GM12891 (cell line): ENCODE measurements around the gene PDYN.

Experiments used
- DNase-seq: peaks from one replicate; pipeline ENCODE4 v3.0.0; 2011; ENCODE audit warnings: low spot score; ENCODE audit not compliant: insufficient read length
- FAIRE-seq: peaks from 2 replicates; lab custom pipeline; 2011; peaks lifted over from hg19 to GRCh38; lab: Jason Lieb, UNC
- PAX5 ChIP-seq: IDR thresholded peaks from 2 replicates; pipeline ENCODE4 v1.6.1; 2011; ENCODE audit warnings: low read length, moderate library complexity, mild to moderate bottlenecking; ENCODE audit not compliant: insufficient read depth, severe bottlenecking
- POLR2A ChIP-seq: IDR thresholded peaks from 2 replicates; pipeline ENCODE4 v1.6.1; 2011; ENCODE audit warnings: low read depth, low read length, control low read depth
- POLR2AphosphoS5 ChIP-seq: IDR thresholded peaks from 2 replicates; pipeline ENCODE4 v1.6.1; 2011; ENCODE audit warnings: low read depth, low read length, control low read depth
- POU2F2 ChIP-seq: IDR thresholded peaks from 2 replicates; pipeline ENCODE4 v1.6.1; 2011; ENCODE audit warnings: low read depth, mild to moderate bottlenecking, control low read depth, low read length, moderate library complexity
- SPI1 ChIP-seq: IDR thresholded peaks from 2 replicates; pipeline ENCODE4 v1.6.1; 2011; ENCODE audit warnings: low read depth, low read length, control low read depth
- TAF1 ChIP-seq: IDR thresholded peaks from 2 replicates; pipeline ENCODE4 v1.6.1; 2011; ENCODE audit warnings: low read depth, low read length, control low read depth

PDYN gene

DNA sequence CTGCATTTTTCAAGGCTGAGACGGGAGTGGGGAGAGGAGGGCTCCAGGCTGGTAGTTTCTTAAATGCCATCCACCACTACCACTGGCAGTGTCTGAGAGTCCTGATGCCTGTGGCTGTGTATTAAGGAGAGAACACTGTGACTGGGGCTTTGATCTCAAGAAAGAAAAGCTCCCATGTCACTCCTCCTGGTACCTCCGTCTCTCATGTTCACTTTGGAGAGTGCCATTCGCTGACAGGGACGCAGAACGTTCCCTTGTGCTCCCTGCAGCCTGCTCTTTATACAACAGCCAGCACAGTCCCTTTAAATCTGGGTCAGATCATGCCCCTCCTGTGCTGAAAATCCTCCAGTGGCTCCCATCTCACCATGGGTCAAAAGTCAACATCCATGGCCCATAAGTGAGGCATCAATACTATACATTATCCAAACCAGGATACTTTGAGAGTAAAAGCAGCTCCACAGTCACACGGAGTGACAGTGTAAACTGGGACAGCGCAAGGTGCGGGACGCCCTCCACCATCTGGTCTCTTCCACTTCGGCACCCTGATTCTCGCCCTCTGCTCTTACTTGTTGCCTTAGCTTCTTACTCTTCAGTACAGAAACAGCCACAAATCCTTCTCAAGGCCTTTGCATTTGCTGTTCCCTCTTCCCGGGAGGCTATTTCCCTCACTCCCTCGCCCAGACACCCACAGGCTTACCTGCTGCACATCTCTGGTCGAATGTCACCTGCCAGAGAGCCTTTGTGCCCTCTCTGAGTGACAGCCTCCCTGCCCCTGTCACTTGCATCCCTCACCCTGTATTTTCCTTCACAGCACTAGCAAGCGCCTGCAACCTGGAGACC is 20.0 kb downstream of the PDYN start:
- TF ChIP-seq TAF1 (no peak), POLR2AphosphoS5 (no peak), POLR2A (no peak), SPI1 (no peak), POU2F2 (no peak), PAX5 (no peak)
- no peak for FAIRE-seq
- no peak for DNase-seq

DNA sequence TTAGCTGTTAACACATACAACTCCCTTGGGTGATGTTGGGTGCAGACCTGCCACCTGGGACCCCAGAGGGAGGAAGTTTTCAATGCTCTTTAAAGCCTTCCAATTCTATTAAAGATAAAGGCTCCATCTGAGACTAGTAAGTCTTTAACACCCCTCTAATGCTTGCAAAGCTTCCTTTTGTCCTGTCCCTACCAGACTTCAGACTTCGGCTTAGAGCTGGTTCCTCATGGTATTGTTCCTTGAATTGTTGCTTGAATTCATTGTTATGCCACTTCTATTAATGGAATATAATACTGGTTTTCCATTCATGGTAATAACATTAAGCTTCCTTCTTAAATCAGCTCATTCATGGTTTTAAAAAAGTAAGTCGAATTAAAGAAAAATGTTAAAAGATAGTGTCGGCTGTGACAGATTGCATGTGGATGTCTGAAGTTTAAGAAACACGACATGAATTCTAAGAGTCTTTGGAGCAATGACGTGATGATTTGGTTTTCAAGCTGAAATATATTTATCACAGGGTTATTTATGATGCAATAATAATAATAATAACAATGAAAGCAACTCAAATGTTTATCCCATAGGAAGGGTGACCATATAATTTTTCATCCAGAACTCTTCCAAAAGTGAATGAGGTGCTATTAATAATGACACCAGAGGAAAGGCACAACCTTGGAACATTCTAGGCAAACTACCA is 21.8 kb downstream of the PDYN start:
- FAIRE-seq, result no peak
- no peak for TF ChIP-seq PAX5
- TF ChIP-seq POLR2AphosphoS5, result no peak
- TF ChIP-seq POU2F2, result no peak
- TF ChIP-seq TAF1, result no peak
- TF ChIP-seq SPI1, result no peak
- TF ChIP-seq POLR2A, result no peak
- DNase-seq, result no peak

DNA sequence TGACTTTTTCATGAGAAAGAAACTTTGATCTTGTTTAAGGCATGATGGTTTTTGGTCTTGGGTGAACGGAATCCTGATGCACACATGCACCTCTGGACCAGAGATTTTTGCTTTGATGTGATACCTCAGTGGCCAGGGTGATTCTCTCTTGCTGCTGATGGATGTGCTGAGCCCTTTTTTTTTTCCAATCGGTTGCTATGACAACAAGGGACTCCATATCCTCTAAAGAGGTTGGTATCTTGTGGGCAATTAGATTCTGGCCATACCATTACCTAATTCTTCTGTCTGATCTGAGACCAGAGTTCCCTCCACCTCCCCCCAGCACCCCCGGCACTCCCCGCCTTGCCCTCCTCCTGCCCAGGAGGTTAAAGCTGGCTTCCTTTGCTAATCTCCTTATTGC is 24.9 kb downstream of the PDYN start:
- TF ChIP-seq PAX5 (no peak), POLR2AphosphoS5 (no peak), POLR2A (no peak), SPI1 (no peak), TAF1 (no peak), POU2F2 (no peak)
- FAIRE-seq (no peak), DNase-seq (no peak)

DNA sequence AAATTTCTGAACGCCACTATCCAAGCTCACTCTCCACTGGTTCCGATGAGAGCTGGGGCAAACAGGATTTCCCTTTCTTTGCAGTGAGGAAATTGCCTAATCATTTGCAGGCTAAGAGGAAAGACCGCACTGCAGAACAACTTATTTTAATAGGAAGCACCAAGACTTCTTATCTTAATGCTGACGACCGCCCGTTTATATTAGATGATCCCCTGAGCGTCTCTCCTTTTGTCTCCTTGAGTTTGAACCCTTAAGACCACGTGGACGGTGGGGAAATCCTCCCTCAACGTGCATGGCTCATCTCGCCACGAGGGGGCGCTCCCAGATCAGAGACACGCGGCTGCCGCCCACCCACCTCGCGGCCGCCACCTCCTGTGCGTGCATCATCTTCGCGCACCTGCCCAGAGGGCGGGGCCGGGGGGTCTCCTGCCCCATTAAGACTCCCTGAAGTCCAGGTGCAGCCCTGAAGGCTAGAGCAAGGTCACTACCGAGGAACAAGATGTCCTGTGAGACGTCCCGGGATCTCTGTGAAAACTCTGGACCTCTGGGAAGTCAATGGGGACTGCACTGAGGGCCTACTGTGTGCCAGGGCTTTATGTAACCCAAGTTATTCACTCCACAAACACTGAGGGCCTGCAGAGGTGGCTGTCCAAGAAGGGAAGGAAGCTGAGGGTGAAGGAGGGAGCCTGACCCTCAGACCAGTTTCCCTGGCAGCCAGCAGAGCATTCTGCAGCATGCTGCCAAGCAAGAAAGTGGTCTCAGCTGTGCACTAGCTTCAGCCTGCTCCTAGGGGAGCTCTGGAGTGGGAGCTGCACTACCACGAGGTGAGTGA is 28.1 kb downstream of the PDYN start:
- TF ChIP-seq SPI1 (no peak), PAX5 (no peak), POLR2AphosphoS5 (no peak), POLR2A (no peak), POU2F2 (no peak)
- DNase-seq (peak; percentile 66), FAIRE-seq (peak; percentile 96)

DNA sequence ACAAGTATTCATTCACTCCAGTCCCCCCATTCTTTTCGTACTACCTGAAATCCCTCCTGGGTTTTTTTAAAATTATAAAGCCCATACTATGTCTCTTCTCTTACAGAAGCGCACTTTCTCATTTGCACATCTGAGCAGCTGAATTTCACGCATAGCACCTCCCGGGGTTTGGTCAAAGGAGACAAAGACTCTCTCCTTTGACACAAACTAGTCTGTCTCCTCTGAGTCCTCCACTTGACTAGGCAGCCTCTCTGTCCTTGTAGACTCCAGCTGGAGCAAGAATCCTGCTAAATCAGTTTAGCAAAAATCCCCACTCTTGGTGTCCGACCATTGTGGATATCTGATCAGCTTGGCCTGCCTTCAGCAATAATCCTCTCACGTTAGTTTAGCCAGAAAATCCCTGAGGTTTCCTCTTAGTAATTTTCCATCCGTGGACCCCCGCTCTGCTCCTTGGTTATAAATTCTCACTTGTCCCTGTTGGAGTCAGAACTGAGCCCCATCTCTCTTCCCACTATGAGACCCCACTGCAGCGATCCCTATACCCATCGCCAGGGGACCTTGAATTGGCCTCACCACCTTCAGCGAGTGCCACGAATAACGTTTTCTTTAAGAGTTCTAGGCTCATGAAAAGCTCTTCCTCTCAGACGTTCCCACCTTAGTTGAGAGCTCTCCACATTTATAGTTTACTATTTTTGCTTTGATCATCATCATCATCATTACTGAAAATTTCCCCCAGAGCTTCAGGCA is 29.0 kb downstream of the PDYN start:
- no peak for DNase-seq
- no peak for FAIRE-seq

DNA sequence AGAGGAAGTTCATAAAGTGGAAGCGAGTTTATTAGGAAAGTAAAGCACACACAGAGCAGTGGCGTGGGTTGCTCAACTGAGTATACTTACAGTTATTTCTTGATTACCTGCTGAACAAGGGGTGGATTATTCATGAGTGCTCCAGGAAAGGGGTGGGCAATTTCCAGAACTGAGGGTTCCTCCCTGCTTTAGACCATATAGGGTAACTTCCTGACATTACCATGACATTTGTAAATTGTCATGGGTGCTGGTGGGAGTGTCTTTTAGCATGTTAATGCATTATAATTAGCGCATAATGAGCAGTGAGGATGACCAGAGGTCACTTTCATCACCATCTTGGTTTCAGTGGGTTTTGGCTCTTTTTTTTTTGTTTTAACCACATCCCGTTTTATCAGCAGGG is 29.8 kb downstream of the PDYN start:
- no peak for FAIRE-seq
- no peak for DNase-seq

More for the DNA sequence above, 29.0 kb downstream of the PDYN start:
- TF ChIP-seq PAX5, result no peak
- TF ChIP-seq POU2F2, result no peak
- TF ChIP-seq POLR2A, result no peak
- no peak for TF ChIP-seq POLR2AphosphoS5
- no peak for TF ChIP-seq TAF1
- TF ChIP-seq SPI1, result no peak

DNA sequence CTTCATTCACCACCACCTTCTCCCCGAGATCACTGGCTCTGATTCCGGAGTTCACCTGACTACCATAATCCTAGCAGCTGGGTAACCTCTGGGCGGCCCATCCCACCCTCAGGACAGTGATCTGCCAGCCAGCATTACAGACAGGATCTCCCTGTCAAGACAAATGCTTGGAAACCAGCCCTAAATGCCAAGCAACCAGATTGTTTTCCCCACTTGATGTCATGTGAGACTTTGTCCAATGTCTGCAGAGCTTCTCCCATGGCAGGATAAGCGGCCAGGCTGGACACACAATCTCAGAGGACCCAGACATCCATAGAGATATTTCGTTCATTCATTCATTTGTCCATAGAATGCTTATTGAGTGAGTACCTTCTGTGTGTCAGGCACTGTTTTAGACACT is 32.5 kb downstream of the PDYN start:
- TF ChIP-seq SPI1 (no peak), TAF1 (no peak), POU2F2 (no peak), POLR2A (no peak), PAX5 (no peak)
- no peak for DNase-seq
- no peak for FAIRE-seq

More for the DNA sequence above, 29.8 kb downstream of the PDYN start:
- no peak for TF ChIP-seq SPI1

DNA sequence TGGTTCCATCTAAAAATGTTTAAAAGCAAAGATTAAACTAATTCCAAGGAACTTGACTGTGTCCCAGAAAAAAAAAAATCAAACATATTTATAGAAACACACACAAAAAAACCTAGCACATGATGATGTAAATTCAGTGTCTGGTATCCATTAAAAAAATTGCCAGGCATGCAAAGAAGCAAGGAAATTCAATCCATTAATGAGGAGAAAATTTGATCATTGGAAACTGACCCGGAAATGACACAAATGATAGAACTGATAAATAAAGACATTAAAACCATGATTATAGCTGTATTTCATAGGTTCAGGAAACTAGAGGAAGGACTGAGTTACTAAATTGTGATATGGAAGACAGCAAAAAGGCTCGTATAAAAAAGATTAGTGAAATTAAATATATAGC is 34.7 kb downstream of the PDYN start:
- DNase-seq (no peak), FAIRE-seq (no peak)
- TF ChIP-seq TAF1 (no peak), POU2F2 (no peak), POLR2A (no peak), POLR2AphosphoS5 (no peak), PAX5 (no peak), SPI1 (no peak)

DNA sequence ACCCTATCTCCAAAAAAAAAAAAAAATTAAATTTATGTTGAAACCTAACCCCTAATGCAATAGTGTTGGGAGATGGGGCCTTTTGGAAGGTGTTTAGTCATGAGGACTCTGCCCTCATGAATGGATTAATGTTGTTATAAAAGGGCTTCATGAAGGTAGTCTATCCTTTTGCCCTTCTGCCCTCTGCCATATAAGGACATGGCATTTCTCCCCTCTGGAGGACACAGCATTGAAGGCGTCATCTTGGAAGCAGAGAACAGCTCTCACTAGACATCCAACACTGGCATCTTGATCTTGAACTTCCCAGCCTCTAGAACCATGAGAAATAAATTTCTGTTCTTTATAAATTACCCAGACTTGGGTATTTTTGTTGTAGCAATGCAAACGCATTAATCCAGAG is 35.4 kb downstream of the PDYN start:
- FAIRE-seq, result no peak
- TF ChIP-seq POU2F2 (no peak), POLR2AphosphoS5 (no peak), SPI1 (no peak), TAF1 (no peak), POLR2A (no peak), PAX5 (no peak)
- DNase-seq, result no peak
